A172 (cell line): ENCODE results near the gene RPL11. TPM values are rescaled to one million over a fixed set of nuclear protein-coding genes. Genes with fewer than 3 reads are reported as not detected.
"Not testable (repeated sequence)": the region's sequence is repeated elsewhere in the genome, so short reads cannot be mapped to it uniquely, and the experiment has no call there.

Source experiments
- DNase-seq: peaks from one replicate; pipeline ENCODE4 v3.0.0-alpha.2; 2015; ENCODE audit warnings: low spot score
- total RNA-seq: library from RNA; depleted of rRNA; stranded (reverse); fragments of >200 nt; shearing (Covaris generic); gene quantifications from 2 replicates; pipeline ENCODE4 v1.2.3, GENCODE V29; 2014

Gene RPL11
- total RNA-seq, 1 experiment from 2014 or later, result 964 TPM

- DNase-seq, result not testable (repeated sequence)
Observed at GRCh38 chr1:23685197-23685596, 6.4 kb upstream of the RPL11 start.

DNA sequence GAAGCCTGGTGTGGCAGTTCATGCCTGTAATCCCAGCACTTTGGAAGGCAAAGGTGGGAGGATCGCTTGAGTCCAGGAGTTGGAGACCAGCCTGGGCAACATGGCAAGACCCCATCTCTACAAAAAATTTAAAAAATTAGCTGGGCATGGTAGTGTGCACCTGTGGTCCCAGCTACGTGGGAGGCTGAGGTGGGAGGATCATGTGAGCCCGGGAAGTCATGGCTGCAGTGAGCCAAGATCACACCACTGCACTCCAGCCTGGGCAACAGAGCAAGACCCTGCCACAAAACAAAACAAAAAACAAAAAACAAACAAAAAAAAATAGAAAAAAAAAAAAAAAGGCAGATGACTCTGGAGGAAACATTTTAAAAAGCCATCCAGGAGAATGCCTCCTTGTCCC is 3.9 kb upstream of the RPL11 start:
- not testable (repeated sequence) for DNase-seq

GRCh38 chr1:23688281-23688680 is 3.3 kb upstream of the RPL11 start:
- DNase-seq, result not testable (repeated sequence)

GRCh38 chr1:23692308-23692871 is 784 bp downstream of the RPL11 start:
- no peak for DNase-seq

GRCh38 chr1:23693599-23693998 is 2.0 kb downstream of the RPL11 start:
- DNase-seq, result no peak

- no peak for DNase-seq
Observed at GRCh38 chr1:23694371-23694770, 2.8 kb downstream of the RPL11 start.

GRCh38 chr1:23695667-23696066 is 4.1 kb downstream of the RPL11 start:
- DNase-seq, result no peak

DNA sequence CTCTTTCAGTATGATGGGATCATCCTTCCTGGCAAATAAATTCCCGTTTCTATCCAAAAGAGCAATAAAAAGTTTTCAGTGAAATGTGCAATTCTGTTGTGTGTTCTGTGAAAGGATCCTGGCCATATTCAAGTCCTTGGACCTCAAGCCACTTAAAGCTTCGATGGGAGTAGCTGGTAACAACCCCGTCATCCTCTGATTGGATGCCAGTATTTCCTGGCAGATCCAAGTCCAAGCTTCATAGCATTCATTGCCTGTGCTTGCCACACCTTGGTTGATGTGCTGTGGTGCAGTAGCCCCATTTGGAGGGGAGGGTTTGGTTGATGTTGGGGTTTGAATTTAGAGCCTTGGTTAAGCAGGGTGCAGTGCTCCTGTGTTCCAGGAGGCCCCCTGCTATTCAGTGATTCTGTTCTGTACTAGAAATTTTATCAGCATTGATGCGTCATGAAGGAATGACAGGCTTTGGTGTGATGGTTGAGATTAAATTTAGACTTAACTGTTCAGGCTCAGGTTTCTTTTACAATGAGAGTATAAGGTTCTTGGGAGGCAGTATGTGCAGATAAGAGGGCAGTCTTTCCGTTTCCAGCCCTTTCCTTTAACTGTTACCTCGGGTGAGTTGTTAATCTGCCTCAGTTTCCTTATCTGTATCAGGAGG is 4.9 kb downstream of the RPL11 start:
- no peak for DNase-seq

GRCh38 chr1:23698466-23698865 is 6.9 kb downstream of the RPL11 start:
- DNase-seq, result no peak

- no peak for DNase-seq
Observed at GRCh38 chr1:23699280-23700179, 7.9 kb downstream of the RPL11 start.

DNA sequence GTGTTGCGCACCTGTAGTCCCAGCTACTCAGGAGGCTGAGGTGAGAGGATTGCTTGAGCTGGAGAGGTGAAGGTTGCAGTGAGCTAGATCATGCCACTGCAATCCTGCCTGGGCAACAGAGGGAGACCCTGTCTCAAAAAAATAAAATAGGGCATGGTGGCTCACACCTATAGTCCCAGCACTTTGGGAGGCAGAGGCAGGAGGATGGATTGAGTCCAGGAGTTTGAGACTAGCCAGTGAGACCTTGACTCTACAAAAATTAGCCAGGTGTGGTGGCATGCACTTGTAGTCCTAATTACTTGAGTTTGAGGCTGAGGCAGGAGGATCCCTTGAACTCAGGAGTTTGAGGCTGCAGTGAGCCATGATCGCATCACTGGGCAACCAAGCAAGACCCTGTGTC is 9.7 kb downstream of the RPL11 start:
- no peak for DNase-seq

GRCh38 chr1:23701996-23702395 is 10.4 kb downstream of the RPL11 start:
- no peak for DNase-seq

GRCh38 chr1:23704834-23705495 is 13.4 kb downstream of the RPL11 start:
- no peak for DNase-seq

- no peak for DNase-seq
Observed at GRCh38 chr1:23709229-23709628, 17.6 kb downstream of the RPL11 start.

GRCh38 chr1:23718482-23718881 is 26.9 kb downstream of the RPL11 start:
- DNase-seq, result peak; percentile 33

GRCh38 chr1:23719162-23719820 is 27.7 kb downstream of the RPL11 start:
- DNase-seq, result peak; percentile 37

DNA sequence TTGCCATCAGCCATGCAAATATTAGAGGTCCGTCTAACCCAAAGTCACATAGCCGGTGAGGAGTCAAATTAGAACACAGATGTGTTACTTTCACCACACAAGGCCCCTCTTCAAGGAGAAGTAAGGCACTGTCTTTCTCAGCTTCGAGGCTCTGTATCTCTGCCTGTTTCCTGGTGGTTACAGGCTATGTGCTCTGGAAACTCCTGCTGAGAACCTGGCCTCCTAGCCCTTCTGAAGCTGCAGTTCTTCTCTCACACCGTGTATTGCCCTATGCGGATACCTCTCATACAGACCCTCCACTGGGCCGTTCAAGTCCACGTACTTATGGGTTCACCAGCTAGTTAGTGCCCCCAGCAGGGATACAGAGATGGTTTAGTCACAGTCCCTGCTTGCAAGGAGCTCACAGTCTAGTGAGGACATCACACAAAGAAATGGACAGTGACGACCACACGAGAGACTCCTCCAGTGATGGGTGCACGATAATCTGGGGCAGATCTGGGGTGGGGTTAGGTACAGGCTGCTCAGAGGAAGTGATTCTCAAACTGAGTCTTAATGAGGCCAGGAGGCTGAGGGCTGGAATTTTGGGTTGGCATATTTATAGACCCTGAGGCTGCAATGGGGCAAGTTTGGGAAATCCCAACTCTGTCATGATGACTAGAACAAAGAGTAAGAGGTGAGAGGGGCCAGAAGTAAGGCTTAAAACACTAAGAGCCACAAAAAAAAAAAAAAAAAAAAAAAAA is 28.8 kb downstream of the RPL11 start:
- DNase-seq, result no peak

DNA sequence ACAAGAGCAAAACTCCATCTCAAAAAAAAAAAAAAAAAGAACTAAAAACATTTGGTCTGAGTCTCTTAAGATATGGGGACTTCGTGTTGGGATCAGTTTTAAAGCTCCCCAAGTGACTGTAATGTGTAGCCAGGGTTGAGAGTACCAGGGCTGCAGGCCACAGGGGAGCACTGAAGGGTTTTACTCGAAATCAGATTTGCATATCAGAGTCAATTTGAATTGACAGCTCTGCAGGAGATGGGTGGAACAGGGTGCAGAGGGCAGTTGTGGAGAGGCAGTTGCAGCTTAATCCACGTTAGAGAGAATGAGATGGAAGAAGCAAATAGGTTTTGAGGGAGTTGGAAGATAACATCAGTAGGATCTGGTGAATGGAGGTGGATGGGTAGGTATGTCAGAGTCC is 31.0 kb downstream of the RPL11 start:
- no peak for DNase-seq

DNA sequence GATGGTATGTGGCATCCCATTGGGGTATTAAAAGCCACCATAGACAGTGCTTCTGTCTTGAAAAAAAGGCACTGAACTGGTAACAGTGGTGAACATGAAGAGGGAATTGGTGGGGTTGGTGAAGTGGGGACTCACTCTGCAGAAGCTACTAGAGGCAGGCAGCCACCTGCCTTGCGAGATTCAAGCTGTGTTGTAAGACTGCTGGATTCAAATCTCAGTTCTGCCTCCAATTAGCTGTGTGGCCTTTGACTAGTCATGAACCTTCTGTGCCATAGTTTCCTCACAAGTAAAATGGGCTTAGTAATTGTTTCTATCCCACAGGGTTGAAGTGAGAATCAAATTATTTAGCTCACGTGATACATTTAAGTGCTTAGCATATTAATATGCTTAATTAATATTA is 35.1 kb downstream of the RPL11 start:
- no peak for DNase-seq

DNA sequence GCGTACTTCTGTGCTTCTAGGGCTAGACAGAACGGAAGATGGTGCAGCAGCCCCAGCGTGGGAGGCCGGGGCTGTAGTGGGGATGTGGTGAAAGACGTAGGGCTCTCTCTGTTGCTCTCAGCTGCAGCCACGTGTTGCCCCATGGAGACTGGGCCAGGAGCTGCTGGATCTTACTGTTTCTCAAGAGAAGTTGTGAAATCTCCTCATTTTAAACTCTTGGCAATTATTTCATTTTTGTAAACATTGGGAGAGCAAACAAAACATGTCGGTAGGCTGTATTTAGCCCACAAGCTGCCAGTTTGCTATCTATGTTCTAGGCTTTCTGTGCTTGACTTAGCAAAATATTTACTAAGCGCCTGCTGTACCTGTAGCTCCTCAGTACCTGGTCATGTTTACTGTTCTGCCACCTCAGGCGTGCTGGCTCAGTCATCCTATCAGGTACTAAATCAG is 35.8 kb downstream of the RPL11 start:
- no peak for DNase-seq
